Activated T-helper 1 cell treated with anti-CD3 and anti-CD28 coated beads, Interleukin-12 subunit alpha, Interleukin-12 subunit beta, Interleukin-2, Interleukin-4 antibody, amounts not matched to agents 30 ng/mL and 10 ng/mL and 1 ng/mL, durations not matched to agents 14 hours and 24 hours and 36 hours (primary cell): ENCODE measurements around the gene RNF167. TPM values are rescaled to one million over a fixed set of nuclear protein-coding genes. Genes with fewer than 3 reads are reported as not detected.

Experiments used
- DNase-seq: peaks from one replicate; pipeline ENCODE4 v3.0.0; 2021; ENCODE audit warnings: low spot score
- H3K27ac Mint-ChIP-seq: one replicate; pipeline ENCODE4 v1.8.0; 2021; ENCODE audit warnings: mild to moderate bottlenecking, mixed read lengths
- H3K27me3 Mint-ChIP-seq: one replicate; pipeline ENCODE4 v1.8.0; 2022; ENCODE audit warnings: mild to moderate bottlenecking, moderate library complexity, mixed read lengths; ENCODE audit not compliant: insufficient read depth
- H3K36me3 Mint-ChIP-seq: one replicate; pipeline ENCODE4 v1.8.0; 2021; ENCODE audit warnings: low read depth, mixed read lengths
- H3K4me1 Mint-ChIP-seq: one replicate; pipeline ENCODE4 v1.8.0; 2021; ENCODE audit warnings: low read depth, mixed read lengths
- H3K4me3 Mint-ChIP-seq: one replicate; pipeline ENCODE4 v1.8.0; 2021; ENCODE audit warnings: mild to moderate bottlenecking, moderate library complexity, mixed read lengths
- H3K9me3 Mint-ChIP-seq: one replicate; pipeline ENCODE4 v1.8.0; 2021; ENCODE audit warnings: mixed read lengths
- intact Hi-C: fragments of 100-400 bp; cut with micrococcal nuclease; formaldehyde crosslinking; loops from one replicate; pipeline ENCODE4 v1.15.1; 2024
- total RNA-seq: library from RNA; stranded (reverse); gene quantifications from 2 replicates; pipeline ENCODE4 v1.2.3, GENCODE V29; 2022

RNF167 gene
- total RNA-seq, 1 donor from 2014 or later = 138 TPM

GRCh38 chr17:4945176-4945943 is 5.3 kb downstream of the RNF167 start:
- H3K27ac Mint-ChIP-seq = peak overlapping the region; percentile 94
- intact Hi-C loops = loop anchor here (5.0 kb wide), 2 partner anchors 113 to 472 kb away; partner anchors contain the start of genes MINK1 and NUP88
- H3K36me3 Mint-ChIP-seq = peaks cover 58% of the 10 kb centered on the region
- peak; percentile 79 for DNase-seq
- H3K4me3 Mint-ChIP-seq = peak overlapping the region; percentile 100
- peaks cover 2% of the 10 kb centered on the region for H3K27me3 Mint-ChIP-seq
- H3K4me1 Mint-ChIP-seq = peaks cover 66% of the 10 kb centered on the region
- no peaks in the 10 kb centered on the region for H3K9me3 Mint-ChIP-seq

- no peak for DNase-seq
- Mint-ChIP-seq H3K4me3 (peak overlapping the region; percentile 100), H3K27ac (peak overlapping the region; percentile 94), H3K4me1 (peaks cover 70% of the 10 kb centered on the region), H3K27me3 (peaks cover 2% of the 10 kb centered on the region), H3K9me3 (no peaks in the 10 kb centered on the region), H3K36me3 (peaks cover 56% of the 10 kb centered on the region)
- intact Hi-C loops = loop anchor here (5.0 kb wide), 2 partner anchors 114 to 471 kb away; partner anchors contain the start of genes MINK1 and NUP88
Measured at GRCh38 chr17:4945944-4946280, 5.8 kb downstream of the RNF167 start.

GRCh38 chr17:4946312-4946976 is 6.4 kb downstream of the RNF167 start:
- Mint-ChIP-seq H3K27me3 (peaks cover 2% of the 10 kb centered on the region), H3K9me3 (no peaks in the 10 kb centered on the region), H3K4me1 (peaks cover 70% of the 10 kb centered on the region), H3K27ac (peak overlapping the region; percentile 94), H3K36me3 (peaks cover 53% of the 10 kb centered on the region), H3K4me3 (peak overlapping the region; percentile 100)
- intact Hi-C loops = loop anchor here (5.0 kb wide), 2 partner anchors 114 to 471 kb away; partner anchors contain the start of genes MINK1 and NUP88
- DNase-seq = no peak

GRCh38 chr17:4947010-4947410 is 6.9 kb downstream of the RNF167 start:
- H3K27me3 Mint-ChIP-seq = peaks cover 2% of the 10 kb centered on the region
- DNase-seq = no peak
- H3K9me3 Mint-ChIP-seq = no peaks in the 10 kb centered on the region

GRCh38 chr17:4947411-4948165 is 7.5 kb downstream of the RNF167 start:
- Mint-ChIP-seq H3K9me3 (no peaks in the 10 kb centered on the region), H3K36me3 (peaks cover 42% of the 10 kb centered on the region), H3K27me3 (peaks cover 2% of the 10 kb centered on the region), H3K27ac (peak overlapping the region; percentile 94), H3K4me3 (peak overlapping the region; percentile 100), H3K4me1 (peaks cover 59% of the 10 kb centered on the region)
- peak; percentile 74 for DNase-seq
- intact Hi-C loops = loop anchor here (1.0 to 5.0 kb wide), 8 partner anchors 7 to 805 kb away; partner anchors contain the start of genes ARRB2, CYB5D2, INCA1 and KIF1C

More at GRCh38 chr17:4947010-4947410, 6.9 kb downstream of the RNF167 start:
- intact Hi-C loops = loop anchor here (5.0 kb wide), 2 partner anchors 115 to 470 kb away; partner anchors contain the start of genes MINK1 and NUP88
- Mint-ChIP-seq H3K4me3 (peak overlapping the region; percentile 100), H3K4me1 (peaks cover 65% of the 10 kb centered on the region), H3K36me3 (peaks cover 48% of the 10 kb centered on the region), H3K27ac (peak overlapping the region; percentile 94)

- H3K4me1 Mint-ChIP-seq = peaks cover 52% of the 10 kb centered on the region
Measured at GRCh38 chr17:4948166-4948930, 8.3 kb downstream of the RNF167 start, which contains the start of gene PFN1. TSS of gene PFN1 (minus strand) at chr17:4948530. CDS start at chr17:4948394, 136 bp downstream.

GRCh38 chr17:4948931-4949320 is 8.9 kb downstream of the RNF167 start:
- Mint-ChIP-seq H3K36me3 (peaks cover 35% of the 10 kb centered on the region), H3K9me3 (no peaks in the 10 kb centered on the region), H3K4me1 (peaks cover 49% of the 10 kb centered on the region), H3K27ac (peak overlapping the region; percentile 100), H3K27me3 (peaks cover 2% of the 10 kb centered on the region), H3K4me3 (peak overlapping the region; percentile 97)
- DNase-seq = peak; percentile 77
- intact Hi-C loops = loop anchor here (1.0 to 5.0 kb wide), 9 partner anchors 9 to 806 kb away; partner anchors contain the start of genes ARRB2, CAMTA2, CYB5D2 and INCA1

More at GRCh38 chr17:4948166-4948930, 8.3 kb downstream of the RNF167 start, which contains the start of gene PFN1:
- H3K27me3 Mint-ChIP-seq = peaks cover 2% of the 10 kb centered on the region
- peak within 1 kb of the TSS; percentile 100 for H3K4me3 Mint-ChIP-seq
- peak; percentile 82 for DNase-seq
- H3K9me3 Mint-ChIP-seq = no peaks in the 10 kb centered on the region
- intact Hi-C loops = loop anchor here (1.0 to 5.0 kb wide), 8 partner anchors 8 to 806 kb away; partner anchors contain the start of genes ARRB2, CYB5D2, INCA1 and KIF1C
- H3K36me3 Mint-ChIP-seq = peaks cover 35% of the 10 kb centered on the region
- peak within 1 kb of the TSS; percentile 100 for H3K27ac Mint-ChIP-seq

GRCh38 chr17:4949321-4950074 is 9.4 kb downstream of the RNF167 start:
- no peaks in the 10 kb centered on the region for H3K9me3 Mint-ChIP-seq
- peaks cover 2% of the 10 kb centered on the region for H3K27me3 Mint-ChIP-seq
- DNase-seq = peak; percentile 75

GRCh38 chr17:4950075-4950745 is 10.1 kb downstream of the RNF167 start:
- H3K9me3 Mint-ChIP-seq = no peaks in the 10 kb centered on the region
- peak overlapping the region; percentile 91 for H3K4me3 Mint-ChIP-seq
- H3K27ac Mint-ChIP-seq = peak overlapping the region; percentile 92
- H3K4me1 Mint-ChIP-seq = peaks cover 36% of the 10 kb centered on the region
- peaks cover 2% of the 10 kb centered on the region for H3K27me3 Mint-ChIP-seq
- DNase-seq = no peak
- peaks cover 25% of the 10 kb centered on the region for H3K36me3 Mint-ChIP-seq
- intact Hi-C loops = no loop called here

More at GRCh38 chr17:4949321-4950074, 9.4 kb downstream of the RNF167 start:
- H3K4me3 Mint-ChIP-seq = peak overlapping the region; percentile 84
- H3K36me3 Mint-ChIP-seq = peaks cover 31% of the 10 kb centered on the region
- intact Hi-C loops = loop anchor here (1.0 to 5.0 kb wide), 5 partner anchors 38 to 807 kb away; partner anchors contain the start of genes CAMTA2, CYB5D2, MINK1 and NUP88
- H3K4me1 Mint-ChIP-seq = peaks cover 43% of the 10 kb centered on the region
- peak overlapping the region; percentile 85 for H3K27ac Mint-ChIP-seq

- peaks cover 19% of the 10 kb centered on the region for H3K36me3 Mint-ChIP-seq
- H3K9me3 Mint-ChIP-seq = no peaks in the 10 kb centered on the region
- peak within 1 kb of the TSS; percentile 91 for H3K4me3 Mint-ChIP-seq
- peaks cover 30% of the 10 kb centered on the region for H3K4me1 Mint-ChIP-seq
- intact Hi-C loops = no loop called here
- H3K27me3 Mint-ChIP-seq = peaks cover 2% of the 10 kb centered on the region
- DNase-seq = no peak
- peak within 1 kb of the TSS; percentile 92 for H3K27ac Mint-ChIP-seq
Measured at GRCh38 chr17:4950746-4951204, 10.7 kb downstream of the RNF167 start, which contains the start of gene ENO3. TSS of gene ENO3 (plus strand) at chr17:4951119. CDS start at chr17:4951830, 711 bp downstream.
